GM23338 (cell line): Measurements from ENCODE around the gene SERPINI2.

ENCODE experiments used
- CREB1 ChIP-seq: fragments of 250-450 bp; sonication (Bioruptor Pico); IDR thresholded peaks from 2 replicates; pipeline ENCODE4 v1.5.0; 2020; ENCODE audit warnings: low read depth, mild to moderate bottlenecking, moderate library complexity
- CTCF ChIP-seq, 2 experiments: fragments of 200-600 bp in 1 of 2; sonication (generic) in 1 of 2; conservative IDR thresholded peaks; 2 replicates each; pipeline versions ENCODE4 v1.5.1 to v1.6.1; 2016 to 2017; ENCODE audit warnings: antibody characterized with exemption in 2 of 2, low read depth in 2 of 2, mild to moderate bottlenecking in 2 of 2, moderate library complexity in 1 of 2
- EZH2 ChIP-seq: fragments of 200-600 bp; sonication (generic); IDR thresholded peaks from one replicate; pipeline ENCODE4 v1.8.0; 2017; ENCODE audit warnings: antibody characterized with exemption, mild to moderate bottlenecking, low read depth; ENCODE audit not compliant: unreplicated experiment
- EZH2phosphoT487 ChIP-seq: fragments of 200-600 bp; sonication (generic); IDR thresholded peaks from one replicate; pipeline ENCODE4 v1.8.1; 2018; ENCODE audit warnings: antibody characterized with exemption; ENCODE audit not compliant: unreplicated experiment
- JUNB ChIP-seq: IDR thresholded peaks from one replicate; pipeline ENCODE4 v1.6.1; 2016; ENCODE audit warnings: antibody characterized with exemption; ENCODE audit not compliant: unreplicated experiment
- NANOG ChIP-seq: IDR thresholded peaks from 2 replicates; pipeline ENCODE4 v1.6.1; 2016; ENCODE audit warnings: antibody characterized with exemption, borderline replicate concordance
- POLR2AphosphoS5 ChIP-seq: IDR thresholded peaks from 2 replicates; pipeline ENCODE4 v1.6.1; 2016; ENCODE audit warnings: antibody characterized with exemption, low read depth
- REST ChIP-seq: IDR thresholded peaks from one replicate; pipeline ENCODE4 v1.6.1; 2018; ENCODE audit warnings: antibody characterized with exemption; ENCODE audit not compliant: unreplicated experiment
- ZNF114 ChIP-seq: fragments of 250-450 bp; sonication (Bioruptor Pico); IDR thresholded peaks from 2 replicates; pipeline ENCODE4 v1.5.0; 2020; ENCODE audit warnings: mild to moderate bottlenecking, moderate library complexity
- ZNF331 ChIP-seq: fragments of 250-450 bp; sonication (Bioruptor Pico); IDR thresholded peaks from 2 replicates; pipeline ENCODE4 v1.5.0; 2020; ENCODE audit warnings: low read depth, mild to moderate bottlenecking, moderate library complexity
- TF ChIP-seq, protein P1 (sequence below): fragments of 250-450 bp; sonication (Bioruptor Pico); IDR thresholded peaks from 2 replicates; pipeline ENCODE4 v1.5.0; 2020; ENCODE audit warnings: mild to moderate bottlenecking, moderate library complexity
- TF ChIP-seq, protein P2 (sequence below): IDR thresholded peaks from 2 replicates; pipeline ENCODE4 v1.6.1; 2016; ENCODE audit warnings: antibody characterized with exemption

DNA sequence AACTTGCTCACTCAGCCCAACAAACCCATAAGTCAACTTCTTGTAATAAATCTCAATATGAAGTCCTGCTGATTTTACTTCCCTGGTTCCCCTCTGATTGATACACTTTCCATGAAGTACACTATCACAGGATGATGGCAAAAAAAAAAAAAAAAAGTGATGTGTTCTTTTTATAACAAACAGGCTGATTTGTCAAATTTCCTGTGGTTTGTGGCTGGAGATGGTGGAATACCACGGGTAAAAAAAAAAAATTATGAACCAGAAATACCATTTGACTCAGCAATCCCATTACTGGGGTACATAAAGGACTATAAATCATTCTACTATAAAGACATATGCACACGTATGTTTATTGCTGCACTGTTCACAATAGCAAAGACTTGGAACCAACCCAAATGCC lies 10.7 kb upstream of the SERPINI2 start:
- TF ChIP-seq EZH2 (no peak), EZH2phosphoT487 (no peak), CTCF (conservative IDR thresholded peaks at IDR 0.05; ENCODE audit: low read depth in 2 of 2) (no peak), POLR2AphosphoS5 (no peak), REST (no peak), CREB1 (CRISPR knock-in tag) (no peak), NANOG (no peak), JUNB (no peak), ZNF114 (no peak), ZNF331 (CRISPR knock-in tag) (no peak)
- TF ChIP-seq, protein P1, sequence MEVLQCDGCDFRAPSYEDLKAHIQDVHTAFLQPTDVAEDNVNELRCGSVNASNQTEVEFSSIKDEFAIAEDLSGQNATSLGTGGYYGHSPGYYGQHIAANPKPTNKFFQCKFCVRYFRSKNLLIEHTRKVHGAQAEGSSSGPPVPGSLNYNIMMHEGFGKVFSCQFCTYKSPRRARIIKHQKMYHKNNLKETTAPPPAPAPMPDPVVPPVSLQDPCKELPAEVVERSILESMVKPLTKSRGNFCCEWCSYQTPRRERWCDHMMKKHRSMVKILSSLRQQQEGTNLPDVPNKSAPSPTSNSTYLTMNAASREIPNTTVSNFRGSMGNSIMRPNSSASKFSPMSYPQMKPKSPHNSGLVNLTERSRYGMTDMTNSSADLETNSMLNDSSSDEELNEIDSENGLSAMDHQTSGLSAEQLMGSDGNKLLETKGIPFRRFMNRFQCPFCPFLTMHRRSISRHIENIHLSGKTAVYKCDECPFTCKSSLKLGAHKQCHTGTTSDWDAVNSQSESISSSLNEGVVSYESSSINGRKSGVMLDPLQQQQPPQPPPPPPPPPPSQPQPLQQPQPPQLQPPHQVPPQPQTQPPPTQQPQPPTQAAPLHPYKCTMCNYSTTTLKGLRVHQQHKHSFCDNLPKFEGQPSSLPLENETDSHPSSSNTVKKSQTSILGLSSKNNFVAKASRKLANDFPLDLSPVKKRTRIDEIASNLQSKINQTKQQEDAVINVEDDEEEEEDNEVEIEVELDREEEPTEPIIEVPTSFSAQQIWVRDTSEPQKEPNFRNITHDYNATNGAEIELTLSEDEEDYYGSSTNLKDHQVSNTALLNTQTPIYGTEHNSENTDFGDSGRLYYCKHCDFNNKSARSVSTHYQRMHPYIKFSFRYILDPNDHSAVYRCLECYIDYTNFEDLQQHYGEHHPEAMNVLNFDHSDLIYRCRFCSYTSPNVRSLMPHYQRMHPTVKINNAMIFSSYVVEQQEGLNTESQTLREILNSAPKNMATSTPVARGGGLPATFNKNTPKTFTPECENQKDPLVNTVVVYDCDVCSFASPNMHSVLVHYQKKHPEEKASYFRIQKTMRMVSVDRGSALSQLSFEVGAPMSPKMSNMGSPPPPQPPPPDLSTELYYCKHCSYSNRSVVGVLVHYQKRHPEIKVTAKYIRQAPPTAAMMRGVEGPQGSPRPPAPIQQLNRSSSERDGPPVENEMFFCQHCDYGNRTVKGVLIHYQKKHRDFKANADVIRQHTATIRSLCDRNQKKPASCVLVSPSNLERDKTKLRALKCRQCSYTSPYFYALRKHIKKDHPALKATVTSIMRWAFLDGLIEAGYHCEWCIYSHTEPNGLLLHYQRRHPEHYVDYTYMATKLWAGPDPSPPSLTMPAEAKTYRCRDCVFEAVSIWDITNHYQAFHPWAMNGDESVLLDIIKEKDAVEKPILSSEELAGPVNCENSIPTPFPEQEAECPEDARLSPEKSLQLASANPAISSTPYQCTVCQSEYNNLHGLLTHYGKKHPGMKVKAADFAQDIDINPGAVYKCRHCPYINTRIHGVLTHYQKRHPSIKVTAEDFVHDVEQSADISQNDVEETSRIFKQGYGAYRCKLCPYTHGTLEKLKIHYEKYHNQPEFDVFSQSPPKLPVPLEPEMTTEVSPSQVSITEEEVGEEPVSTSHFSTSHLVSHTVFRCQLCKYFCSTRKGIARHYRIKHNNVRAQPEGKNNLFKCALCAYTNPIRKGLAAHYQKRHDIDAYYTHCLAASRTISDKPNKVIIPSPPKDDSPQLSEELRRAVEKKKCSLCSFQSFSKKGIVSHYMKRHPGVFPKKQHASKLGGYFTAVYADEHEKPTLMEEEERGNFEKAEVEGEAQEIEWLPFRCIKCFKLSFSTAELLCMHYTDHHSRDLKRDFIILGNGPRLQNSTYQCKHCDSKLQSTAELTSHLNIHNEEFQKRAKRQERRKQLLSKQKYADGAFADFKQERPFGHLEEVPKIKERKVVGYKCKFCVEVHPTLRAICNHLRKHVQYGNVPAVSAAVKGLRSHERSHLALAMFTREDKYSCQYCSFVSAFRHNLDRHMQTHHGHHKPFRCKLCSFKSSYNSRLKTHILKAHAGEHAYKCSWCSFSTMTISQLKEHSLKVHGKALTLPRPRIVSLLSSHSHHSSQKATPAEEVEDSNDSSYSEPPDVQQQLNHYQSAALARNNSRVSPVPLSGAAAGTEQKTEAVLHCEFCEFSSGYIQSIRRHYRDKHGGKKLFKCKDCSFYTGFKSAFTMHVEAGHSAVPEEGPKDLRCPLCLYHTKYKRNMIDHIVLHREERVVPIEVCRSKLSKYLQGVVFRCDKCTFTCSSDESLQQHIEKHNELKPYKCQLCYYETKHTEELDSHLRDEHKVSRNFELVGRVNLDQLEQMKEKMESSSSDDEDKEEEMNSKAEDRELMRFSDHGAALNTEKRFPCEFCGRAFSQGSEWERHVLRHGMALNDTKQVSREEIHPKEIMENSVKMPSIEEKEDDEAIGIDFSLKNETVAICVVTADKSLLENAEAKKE (CRISPR knock-in tag): no peak
- TF ChIP-seq, protein P2, sequence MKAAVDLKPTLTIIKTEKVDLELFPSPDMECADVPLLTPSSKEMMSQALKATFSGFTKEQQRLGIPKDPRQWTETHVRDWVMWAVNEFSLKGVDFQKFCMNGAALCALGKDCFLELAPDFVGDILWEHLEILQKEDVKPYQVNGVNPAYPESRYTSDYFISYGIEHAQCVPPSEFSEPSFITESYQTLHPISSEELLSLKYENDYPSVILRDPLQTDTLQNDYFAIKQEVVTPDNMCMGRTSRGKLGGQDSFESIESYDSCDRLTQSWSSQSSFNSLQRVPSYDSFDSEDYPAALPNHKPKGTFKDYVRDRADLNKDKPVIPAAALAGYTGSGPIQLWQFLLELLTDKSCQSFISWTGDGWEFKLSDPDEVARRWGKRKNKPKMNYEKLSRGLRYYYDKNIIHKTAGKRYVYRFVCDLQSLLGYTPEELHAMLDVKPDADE: no peak
